K562 (cell line): ENCODE measurements around the gene OARD1. TPM values are rescaled to one million over a fixed set of nuclear protein-coding genes. Genes with fewer than 3 reads are reported as not detected.

Experiments used
- HNRNPUL1 ChIP-seq: fragments of 200-400 bp; formaldehyde crosslinking; IDR thresholded peaks from 2 replicates; pipeline ENCODE4 v1.6.1; 2017; ENCODE audit warnings: low read length
- MBD2 ChIP-seq: sonication (generic); IDR thresholded peaks from 2 replicates; pipeline ENCODE4 v1.6.1; 2016; ENCODE audit warnings: low read depth, borderline replicate concordance
- MIER1 ChIP-seq: fragments of 450-650 bp; IDR thresholded peaks from 2 replicates; pipeline ENCODE4 v1.6.1; 2016; ENCODE audit warnings: antibody characterized with exemption, mild to moderate bottlenecking, low read depth
- RCOR1 ChIP-seq, 2 experiments: IDR thresholded peaks; 2 replicates each; pipeline ENCODE4 v1.6.1; 2012; ENCODE audit warnings: low read depth in 2 of 2, low read length in 2 of 2, borderline replicate concordance in 1 of 2, improper control_type of control experiment in 1 of 2
- polyA plus RNA-seq, 8 experiments: library from polyadenylated mRNA; depleted of rRNA in 4 of 8; stranded (reverse) in 5 of 8; unstranded in 3 of 8; fragments of >200 nt; fragmentation: Nextera tagmentation in 2 of 8; fragmentation: Illumina TruSeq in 1 of 8; extraction: Ambion mirVana in 2 of 8; extraction: Trizol in 1 of 8; gene quantifications; 2 replicates each; pipeline versions ENCODE4 v1.2.1 to v1.2.3, GENCODE V29; 2011 to 2014; ENCODE audit warnings: inconsistent platforms in 1 of 8, missing spikeins in 1 of 8
- total RNA-seq, 7 experiments: library from RNA; depleted of rRNA in 6 of 7; stranded (reverse); fragments of >200 nt in 6 of 7; fragmentation: Illumina TruSeq in 2 of 7; extraction: Trizol in 2 of 7; gene quantifications; 2 replicates each; pipeline versions ENCODE4 v1.2.1 to v1.2.3, GENCODE V29; 2011 to 2021; ENCODE audit warnings: low replicate concordance in 1 of 7
- TF ChIP-seq, protein P1 (sequence below): fragments of 450-650 bp; formaldehyde crosslinking; IDR thresholded peaks from 2 replicates; pipeline ENCODE4 v1.4.0; 2020; ENCODE audit warnings: mild to moderate bottlenecking, moderate library complexity
- TF ChIP-seq, protein P2 (sequence below): sonication (generic); formaldehyde crosslinking; IDR thresholded peaks from 2 replicates; pipeline ENCODE4 v1.8.0; 2022; ENCODE audit warnings: missing genetic modification reagents, mild to moderate bottlenecking, borderline replicate concordance
- TF ChIP-seq, protein P3 (sequence below): fragments of 450-650 bp; IDR thresholded peaks from 2 replicates; pipeline ENCODE4 v1.6.1; 2016
- TF ChIP-seq, protein P4 (sequence below): sonication (generic); formaldehyde crosslinking; IDR thresholded peaks from 2 replicates; pipeline ENCODE4 v1.8.0; 2022; ENCODE audit warnings: mild to moderate bottlenecking, missing genetic modification reagents
- TF ChIP-seq, protein P5 (sequence below): fragments of 450-650 bp; conservative IDR thresholded peaks from 2 replicates; pipeline ENCODE4 v1.6.1; 2016; ENCODE audit warnings: missing genetic modification characterization, low read depth, mild to moderate bottlenecking, missing compliant biosample characterization, moderate library complexity
- TF ChIP-seq, protein P6 (sequence below): sonication (generic); formaldehyde crosslinking; IDR thresholded peaks from 2 replicates; pipeline ENCODE4 v1.8.0; 2022; ENCODE audit warnings: mild to moderate bottlenecking, missing genetic modification reagents, borderline replicate concordance

OARD1 gene
- total and polyA plus RNA-seq, 9 of the 15 experiments (the other 6 are each of a cell fraction or from before 2014, with no cell fraction given): 43.4 to 88.3 (median 61.1) TPM

DNA sequence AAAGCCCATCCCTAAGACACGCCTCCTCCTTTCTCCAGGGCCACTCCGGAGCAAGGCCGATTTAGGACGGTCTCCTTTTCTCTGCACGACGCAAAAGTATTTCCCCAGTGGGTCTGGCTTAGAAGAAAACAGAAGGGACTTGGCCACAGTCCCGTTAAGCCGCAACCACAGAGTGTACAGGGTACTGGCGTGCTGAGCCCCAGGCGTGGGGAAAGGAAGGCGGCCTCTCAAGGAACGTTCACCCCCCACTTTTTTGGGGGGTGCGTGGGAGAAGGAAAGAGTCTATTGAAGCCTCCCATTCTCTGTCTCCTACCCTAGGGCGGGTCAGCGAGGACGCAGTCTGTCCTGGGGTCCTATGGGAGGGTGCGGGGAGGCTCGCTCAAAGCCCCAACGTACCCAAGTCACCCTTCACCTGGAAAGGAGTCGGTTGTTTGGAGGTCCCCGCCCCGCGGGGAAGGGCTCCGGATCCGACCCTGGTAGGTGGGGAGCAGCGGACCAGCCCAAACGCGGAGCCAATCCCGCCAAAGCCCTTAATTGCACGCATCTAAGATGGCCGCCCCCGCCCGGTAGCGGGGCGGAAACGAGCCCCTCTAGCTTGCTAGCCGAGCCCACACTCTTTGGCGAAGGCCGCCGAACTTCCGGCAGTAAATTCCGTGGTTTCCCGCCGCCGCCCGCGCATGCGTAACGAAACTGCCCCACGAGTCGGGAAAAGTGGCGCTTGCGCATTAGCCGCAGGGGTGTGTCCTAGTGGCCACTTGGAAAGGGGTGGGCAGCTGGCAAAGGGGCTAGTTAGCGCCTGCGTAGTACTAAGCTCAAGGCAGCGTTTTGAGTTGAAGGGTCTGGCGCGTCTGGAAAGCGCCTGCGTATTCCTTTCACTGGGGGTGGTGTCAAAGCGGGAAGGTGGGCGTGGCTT lies at the start of gene OARD1 (continued):
- TF ChIP-seq, protein P1, sequence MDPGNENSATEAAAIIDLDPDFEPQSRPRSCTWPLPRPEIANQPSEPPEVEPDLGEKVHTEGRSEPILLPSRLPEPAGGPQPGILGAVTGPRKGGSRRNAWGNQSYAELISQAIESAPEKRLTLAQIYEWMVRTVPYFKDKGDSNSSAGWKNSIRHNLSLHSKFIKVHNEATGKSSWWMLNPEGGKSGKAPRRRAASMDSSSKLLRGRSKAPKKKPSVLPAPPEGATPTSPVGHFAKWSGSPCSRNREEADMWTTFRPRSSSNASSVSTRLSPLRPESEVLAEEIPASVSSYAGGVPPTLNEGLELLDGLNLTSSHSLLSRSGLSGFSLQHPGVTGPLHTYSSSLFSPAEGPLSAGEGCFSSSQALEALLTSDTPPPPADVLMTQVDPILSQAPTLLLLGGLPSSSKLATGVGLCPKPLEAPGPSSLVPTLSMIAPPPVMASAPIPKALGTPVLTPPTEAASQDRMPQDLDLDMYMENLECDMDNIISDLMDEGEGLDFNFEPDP (CRISPR knock-in tag): no peak
- TF ChIP-seq, protein P2, sequence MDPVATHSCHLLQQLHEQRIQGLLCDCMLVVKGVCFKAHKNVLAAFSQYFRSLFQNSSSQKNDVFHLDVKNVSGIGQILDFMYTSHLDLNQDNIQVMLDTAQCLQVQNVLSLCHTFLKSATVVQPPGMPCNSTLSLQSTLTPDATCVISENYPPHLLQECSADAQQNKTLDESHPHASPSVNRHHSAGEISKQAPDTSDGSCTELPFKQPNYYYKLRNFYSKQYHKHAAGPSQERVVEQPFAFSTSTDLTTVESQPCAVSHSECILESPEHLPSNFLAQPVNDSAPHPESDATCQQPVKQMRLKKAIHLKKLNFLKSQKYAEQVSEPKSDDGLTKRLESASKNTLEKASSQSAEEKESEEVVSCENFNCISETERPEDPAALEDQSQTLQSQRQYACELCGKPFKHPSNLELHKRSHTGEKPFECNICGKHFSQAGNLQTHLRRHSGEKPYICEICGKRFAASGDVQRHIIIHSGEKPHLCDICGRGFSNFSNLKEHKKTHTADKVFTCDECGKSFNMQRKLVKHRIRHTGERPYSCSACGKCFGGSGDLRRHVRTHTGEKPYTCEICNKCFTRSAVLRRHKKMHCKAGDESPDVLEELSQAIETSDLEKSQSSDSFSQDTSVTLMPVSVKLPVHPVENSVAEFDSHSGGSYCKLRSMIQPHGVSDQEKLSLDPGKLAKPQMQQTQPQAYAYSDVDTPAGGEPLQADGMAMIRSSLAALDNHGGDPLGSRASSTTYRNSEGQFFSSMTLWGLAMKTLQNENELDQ: no peak
- TF ChIP-seq MBD2: peak; percentile 84
- TF ChIP-seq, protein P3, sequence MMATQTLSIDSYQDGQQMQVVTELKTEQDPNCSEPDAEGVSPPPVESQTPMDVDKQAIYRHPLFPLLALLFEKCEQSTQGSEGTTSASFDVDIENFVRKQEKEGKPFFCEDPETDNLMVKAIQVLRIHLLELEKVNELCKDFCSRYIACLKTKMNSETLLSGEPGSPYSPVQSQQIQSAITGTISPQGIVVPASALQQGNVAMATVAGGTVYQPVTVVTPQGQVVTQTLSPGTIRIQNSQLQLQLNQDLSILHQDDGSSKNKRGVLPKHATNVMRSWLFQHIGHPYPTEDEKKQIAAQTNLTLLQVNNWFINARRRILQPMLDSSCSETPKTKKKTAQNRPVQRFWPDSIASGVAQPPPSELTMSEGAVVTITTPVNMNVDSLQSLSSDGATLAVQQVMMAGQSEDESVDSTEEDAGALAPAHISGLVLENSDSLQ: no peak; the same call in 1 of the 2 replicates
- TF ChIP-seq, protein P4, sequence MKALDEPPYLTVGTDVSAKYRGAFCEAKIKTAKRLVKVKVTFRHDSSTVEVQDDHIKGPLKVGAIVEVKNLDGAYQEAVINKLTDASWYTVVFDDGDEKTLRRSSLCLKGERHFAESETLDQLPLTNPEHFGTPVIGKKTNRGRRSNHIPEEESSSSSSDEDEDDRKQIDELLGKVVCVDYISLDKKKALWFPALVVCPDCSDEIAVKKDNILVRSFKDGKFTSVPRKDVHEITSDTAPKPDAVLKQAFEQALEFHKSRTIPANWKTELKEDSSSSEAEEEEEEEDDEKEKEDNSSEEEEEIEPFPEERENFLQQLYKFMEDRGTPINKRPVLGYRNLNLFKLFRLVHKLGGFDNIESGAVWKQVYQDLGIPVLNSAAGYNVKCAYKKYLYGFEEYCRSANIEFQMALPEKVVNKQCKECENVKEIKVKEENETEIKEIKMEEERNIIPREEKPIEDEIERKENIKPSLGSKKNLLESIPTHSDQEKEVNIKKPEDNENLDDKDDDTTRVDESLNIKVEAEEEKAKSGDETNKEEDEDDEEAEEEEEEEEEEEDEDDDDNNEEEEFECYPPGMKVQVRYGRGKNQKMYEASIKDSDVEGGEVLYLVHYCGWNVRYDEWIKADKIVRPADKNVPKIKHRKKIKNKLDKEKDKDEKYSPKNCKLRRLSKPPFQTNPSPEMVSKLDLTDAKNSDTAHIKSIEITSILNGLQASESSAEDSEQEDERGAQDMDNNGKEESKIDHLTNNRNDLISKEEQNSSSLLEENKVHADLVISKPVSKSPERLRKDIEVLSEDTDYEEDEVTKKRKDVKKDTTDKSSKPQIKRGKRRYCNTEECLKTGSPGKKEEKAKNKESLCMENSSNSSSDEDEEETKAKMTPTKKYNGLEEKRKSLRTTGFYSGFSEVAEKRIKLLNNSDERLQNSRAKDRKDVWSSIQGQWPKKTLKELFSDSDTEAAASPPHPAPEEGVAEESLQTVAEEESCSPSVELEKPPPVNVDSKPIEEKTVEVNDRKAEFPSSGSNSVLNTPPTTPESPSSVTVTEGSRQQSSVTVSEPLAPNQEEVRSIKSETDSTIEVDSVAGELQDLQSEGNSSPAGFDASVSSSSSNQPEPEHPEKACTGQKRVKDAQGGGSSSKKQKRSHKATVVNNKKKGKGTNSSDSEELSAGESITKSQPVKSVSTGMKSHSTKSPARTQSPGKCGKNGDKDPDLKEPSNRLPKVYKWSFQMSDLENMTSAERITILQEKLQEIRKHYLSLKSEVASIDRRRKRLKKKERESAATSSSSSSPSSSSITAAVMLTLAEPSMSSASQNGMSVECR: peak; percentile 79; the same call in 1 of the 2 replicates
- TF ChIP-seq MIER1: no peak
- TF ChIP-seq, protein P5, sequence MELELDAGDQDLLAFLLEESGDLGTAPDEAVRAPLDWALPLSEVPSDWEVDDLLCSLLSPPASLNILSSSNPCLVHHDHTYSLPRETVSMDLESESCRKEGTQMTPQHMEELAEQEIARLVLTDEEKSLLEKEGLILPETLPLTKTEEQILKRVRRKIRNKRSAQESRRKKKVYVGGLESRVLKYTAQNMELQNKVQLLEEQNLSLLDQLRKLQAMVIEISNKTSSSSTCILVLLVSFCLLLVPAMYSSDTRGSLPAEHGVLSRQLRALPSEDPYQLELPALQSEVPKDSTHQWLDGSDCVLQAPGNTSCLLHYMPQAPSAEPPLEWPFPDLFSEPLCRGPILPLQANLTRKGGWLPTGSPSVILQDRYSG (tag): peak; percentile 67; the same call in 1 of the 2 replicates
- TF ChIP-seq HNRNPUL1: no peak
- TF ChIP-seq, protein P6, sequence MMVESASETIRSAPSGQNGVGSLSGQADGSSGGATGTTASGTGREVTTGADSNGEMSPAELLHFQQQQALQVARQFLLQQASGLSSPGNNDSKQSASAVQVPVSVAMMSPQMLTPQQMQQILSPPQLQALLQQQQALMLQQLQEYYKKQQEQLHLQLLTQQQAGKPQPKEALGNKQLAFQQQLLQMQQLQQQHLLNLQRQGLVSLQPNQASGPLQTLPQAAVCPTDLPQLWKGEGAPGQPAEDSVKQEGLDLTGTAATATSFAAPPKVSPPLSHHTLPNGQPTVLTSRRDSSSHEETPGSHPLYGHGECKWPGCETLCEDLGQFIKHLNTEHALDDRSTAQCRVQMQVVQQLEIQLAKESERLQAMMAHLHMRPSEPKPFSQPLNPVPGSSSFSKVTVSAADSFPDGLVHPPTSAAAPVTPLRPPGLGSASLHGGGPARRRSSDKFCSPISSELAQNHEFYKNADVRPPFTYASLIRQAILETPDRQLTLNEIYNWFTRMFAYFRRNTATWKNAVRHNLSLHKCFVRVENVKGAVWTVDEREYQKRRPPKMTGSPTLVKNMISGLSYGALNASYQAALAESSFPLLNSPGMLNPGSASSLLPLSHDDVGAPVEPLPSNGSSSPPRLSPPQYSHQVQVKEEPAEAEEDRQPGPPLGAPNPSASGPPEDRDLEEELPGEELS (CRISPR knock-in tag): 0 out of 2 replicates have a peak, but pooled peaks have one; percentile 57
- no peak; a peak in 1 of 4 replicates for TF ChIP-seq RCOR1 (IDR thresholded peaks at IDR 0.05; ENCODE audit: borderline replicate concordance in 1 of 2, low read depth in 2 of 2, low read length in 2 of 2)
